GM08714 (cell line): ENCODE data around the gene TBL3.

Experiments
- H3K4me3 ChIP-seq: fragments of 200-500 bp; sonication (Bioruptor generic); 2 replicates; pipeline ENCODE4 v1.5.1; 2014; ENCODE audit warnings: mild to moderate bottlenecking, low read length, inconsistent platforms
- ZNF274 ChIP-seq: IDR thresholded peaks from 2 replicates; pipeline ENCODE4 v1.6.1; 2012; ENCODE audit warnings: mild to moderate bottlenecking, low read depth, low read length

Gene TBL3

GRCh38 chr16:1966460-1966859, 5.4 kb upstream of the TBL3 start, which contains the start of gene RNF151:
TSS of gene RNF151 (plus strand) at chr16:1966856. CDS start at chr16:1966882, 26 bp downstream.
- TF ChIP-seq ZNF274, result no peak
- peak within 1 kb of the TSS; percentile 95 for H3K4me3 ChIP-seq

- no peak overlapping the region for H3K4me3 ChIP-seq
- TF ChIP-seq ZNF274, result no peak
These were observed 3.5 kb upstream of the TBL3 start for GRCh38 chr16:1968146-1968953.

- no peak for TF ChIP-seq ZNF274
- H3K4me3 ChIP-seq, result peak overlapping the region; percentile 85
These were observed 631 bp downstream of the TBL3 start for GRCh38 chr16:1972490-1972877.

GRCh38 chr16:1973461-1974156, 1.8 kb downstream of the TBL3 start:
- TF ChIP-seq ZNF274, result no peak
- no peak overlapping the region for H3K4me3 ChIP-seq

- H3K4me3 ChIP-seq, result no peak overlapping the region
- TF ChIP-seq ZNF274, result no peak
These were observed 2.6 kb downstream of the TBL3 start for GRCh38 chr16:1974157-1975070.

- H3K4me3 ChIP-seq, result no peak overlapping the region
- TF ChIP-seq ZNF274, result no peak
These were observed 3.8 kb downstream of the TBL3 start for GRCh38 chr16:1975432-1976215.

- no peak for TF ChIP-seq ZNF274
- H3K4me3 ChIP-seq, result no peak overlapping the region
These were observed 4.3 kb downstream of the TBL3 start for GRCh38 chr16:1976216-1976520.

- H3K4me3 ChIP-seq, result no peak overlapping the region
- no peak for TF ChIP-seq ZNF274
These were observed 5.4 kb downstream of the TBL3 start for GRCh38 chr16:1976951-1977874.

- no peak for TF ChIP-seq ZNF274
- no peak overlapping the region for H3K4me3 ChIP-seq
These were observed 6.0 kb downstream of the TBL3 start for GRCh38 chr16:1977875-1978268.

GRCh38 chr16:1978476-1979120, 6.7 kb downstream of the TBL3 start:
- no peak for TF ChIP-seq ZNF274
- no peak overlapping the region for H3K4me3 ChIP-seq

- no peak for TF ChIP-seq ZNF274
- H3K4me3 ChIP-seq, result no peak overlapping the region
These were observed 7.6 kb downstream of the TBL3 start for GRCh38 chr16:1979271-1980029.

GRCh38 chr16:1980030-1980769, 8.3 kb downstream of the TBL3 start:
- H3K4me3 ChIP-seq, result no peak overlapping the region
- no peak for TF ChIP-seq ZNF274
